Activated gamma-delta T cell (primary cell): ENCODE data around the gene BCORL1.

Experiments used
- DNase-seq: peaks from one replicate; lab custom pipeline; 2025; lab: John Stamatoyannopoulos, UW

BCORL1 gene

DNA sequence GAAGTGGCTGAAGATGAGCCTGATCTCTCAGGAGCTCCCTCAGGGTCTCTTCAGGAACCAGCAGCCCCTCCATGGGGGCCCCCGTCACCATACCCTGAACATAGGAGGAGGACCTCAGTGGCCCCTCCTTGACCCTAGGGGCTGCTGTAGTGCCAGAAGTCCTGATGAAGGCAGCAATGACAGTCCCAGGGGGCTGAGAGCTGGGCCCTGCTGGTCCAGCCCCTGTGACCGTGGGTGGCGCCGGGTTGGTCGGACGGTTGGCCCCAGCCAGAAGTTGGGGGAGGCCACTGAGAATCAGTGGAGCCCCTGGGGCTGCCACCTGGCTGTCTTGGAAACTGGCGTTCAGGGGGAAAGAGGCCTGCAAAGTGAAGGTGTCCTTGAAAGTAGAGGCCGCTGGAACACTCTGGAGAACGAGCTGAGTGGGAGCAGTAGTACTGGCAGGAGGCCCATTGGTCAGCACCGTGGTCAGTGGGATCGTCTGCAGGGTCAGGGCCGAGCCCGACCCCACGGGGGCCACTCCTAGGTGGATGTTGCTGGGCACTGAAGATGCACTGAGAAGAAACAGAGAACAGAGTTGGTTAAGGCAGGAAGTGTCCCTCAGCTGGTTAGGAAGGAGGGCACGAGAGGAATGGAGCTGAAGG lies 84.7 kb downstream of the BCORL1 start:
- no peak for DNase-seq

DNA sequence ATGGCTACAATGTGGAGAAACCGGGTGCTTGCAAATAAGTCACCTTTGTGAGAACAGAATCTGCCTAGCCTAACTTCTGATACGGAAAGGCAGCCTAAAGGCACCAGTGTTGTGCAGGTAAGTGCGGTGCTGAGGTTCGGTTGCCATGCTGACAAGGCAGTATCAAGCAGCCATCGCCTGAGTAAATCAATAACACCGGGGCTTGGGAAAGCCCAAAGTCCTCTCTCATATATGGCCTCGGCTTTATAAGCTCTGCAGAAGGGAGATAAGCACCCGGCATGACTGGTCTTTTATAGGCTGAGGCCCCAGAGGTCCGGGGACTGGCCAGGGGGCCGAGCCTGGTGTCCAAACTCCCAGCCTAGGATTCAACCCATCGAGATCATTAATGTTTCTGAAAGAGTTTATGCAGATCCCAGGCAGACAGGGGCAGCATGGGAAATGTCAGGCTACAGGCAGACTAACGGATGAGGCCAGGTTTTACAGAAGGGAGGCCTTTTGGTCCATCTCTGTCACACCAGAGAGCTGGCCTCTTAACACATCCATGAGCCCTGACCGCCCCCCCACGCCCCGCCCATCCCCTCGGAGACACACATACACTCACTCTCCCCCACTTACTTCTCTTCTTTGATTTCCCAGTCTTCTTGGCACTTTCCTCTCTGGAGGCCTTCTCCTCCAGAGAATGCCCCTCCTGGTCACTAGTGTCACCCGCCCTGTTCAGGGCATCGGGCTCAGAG lies 89.3 kb downstream of the BCORL1 start:
- no peak for DNase-seq

GRCh38 chrX:130072345-130072740 lies 89.9 kb downstream of the BCORL1 start:
- DNase-seq: no peak

DNA sequence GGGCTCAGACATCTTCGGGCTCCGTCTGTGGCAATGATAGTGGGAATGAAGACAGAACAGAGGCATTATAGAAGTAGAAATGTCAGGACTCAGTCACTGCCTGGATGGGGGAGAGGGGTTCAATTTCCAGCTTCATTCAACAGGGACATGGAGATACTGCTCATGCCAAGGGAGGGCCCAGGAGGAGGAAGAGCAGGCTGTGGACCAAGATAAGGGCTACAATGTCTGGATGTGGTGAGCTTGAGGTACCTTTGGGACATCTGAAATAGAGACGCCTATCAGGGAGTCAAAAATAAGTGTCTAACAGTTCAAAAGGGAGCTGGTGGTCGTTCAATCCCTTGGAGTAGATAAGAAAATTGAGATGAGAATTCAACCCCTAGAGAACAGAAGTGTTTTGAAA lies 93.3 kb downstream of the BCORL1 start:
- DNase-seq: no peak

GRCh38 chrX:130079824-130080406 lies 97.5 kb downstream of the BCORL1 start:
- no peak for DNase-seq

- DNase-seq: no peak
These were observed 98.4 kb downstream of the BCORL1 start for GRCh38 chrX:130080791-130081367.

GRCh38 chrX:130081421-130082045 lies 99.1 kb downstream of the BCORL1 start:
- DNase-seq: no peak

DNA sequence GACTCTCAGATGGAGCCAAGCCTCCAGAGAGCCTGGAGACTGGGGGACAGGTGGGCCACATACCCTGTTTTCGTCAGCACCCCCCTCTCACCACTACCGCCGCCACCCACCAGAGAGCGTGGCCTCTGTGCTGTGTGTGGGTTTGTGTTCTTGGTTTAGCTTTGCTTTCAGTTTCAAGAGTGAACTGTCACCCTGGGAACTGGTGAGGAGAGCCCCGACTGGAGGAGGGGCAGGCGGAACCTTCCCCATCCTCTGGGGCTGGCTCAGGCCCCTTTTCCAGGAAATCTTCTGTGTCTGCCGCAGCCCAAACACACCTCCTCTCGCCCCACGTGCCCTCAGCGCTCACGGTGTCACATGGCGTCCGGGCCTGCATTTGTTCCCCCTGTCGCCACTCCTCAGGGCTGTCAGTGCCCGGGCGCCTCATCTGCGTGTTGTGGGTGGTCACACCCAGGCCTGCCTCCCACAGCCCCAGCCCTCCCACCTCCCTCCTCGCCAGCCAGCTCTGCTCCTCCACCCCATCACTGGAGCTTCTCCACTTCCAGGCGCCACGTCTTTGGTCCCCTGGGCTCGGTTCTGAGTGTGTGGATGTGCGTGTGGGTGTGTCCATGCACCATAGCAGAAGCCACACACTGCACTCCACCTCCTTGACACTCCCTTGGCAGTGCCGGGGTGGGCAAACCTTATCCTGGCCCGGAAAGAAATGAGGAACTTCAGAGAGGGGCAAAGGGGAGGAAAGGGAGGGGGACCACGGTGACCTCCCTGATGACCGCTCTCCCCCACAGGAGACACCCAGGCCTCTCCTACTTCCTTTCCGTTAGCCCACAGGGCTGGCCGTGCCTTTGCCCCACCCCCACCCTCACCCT lies 100.0 kb downstream of the BCORL1 start:
- peak; percentile 54 for DNase-seq

- DNase-seq: no peak
These were observed 100.7 kb downstream of the BCORL1 start for GRCh38 chrX:130083107-130083490.

GRCh38 chrX:130083656-130084382 lies 101.4 kb downstream of the BCORL1 start:
- DNase-seq: no peak

GRCh38 chrX:130084631-130085237 lies 102.3 kb downstream of the BCORL1 start:
- no peak for DNase-seq

GRCh38 chrX:130085551-130086446 lies 103.4 kb downstream of the BCORL1 start:
- no peak for DNase-seq

- peak; percentile 23 for DNase-seq
These were observed 104.2 kb downstream of the BCORL1 start for GRCh38 chrX:130086447-130087206.

DNA sequence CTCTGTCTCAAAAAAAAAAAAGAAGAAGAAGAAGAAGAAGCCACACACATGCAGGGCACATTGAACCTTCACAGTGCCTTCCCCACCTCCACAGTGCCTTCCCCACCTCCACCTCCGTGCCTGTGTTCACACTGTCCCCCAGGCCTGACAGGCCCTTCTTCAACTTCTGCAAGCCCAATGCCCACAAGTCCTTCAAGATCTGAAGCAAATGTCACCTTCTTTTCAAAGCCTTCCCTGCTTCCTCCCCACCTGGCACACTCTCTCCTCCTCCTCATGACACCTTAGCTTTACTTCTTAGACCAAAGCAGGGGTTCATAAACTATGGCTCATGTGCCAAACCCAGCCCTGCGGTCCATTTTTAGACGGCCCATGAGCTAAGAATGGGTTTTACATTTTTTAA lies 107.9 kb downstream of the BCORL1 start:
- no peak for DNase-seq

DNA sequence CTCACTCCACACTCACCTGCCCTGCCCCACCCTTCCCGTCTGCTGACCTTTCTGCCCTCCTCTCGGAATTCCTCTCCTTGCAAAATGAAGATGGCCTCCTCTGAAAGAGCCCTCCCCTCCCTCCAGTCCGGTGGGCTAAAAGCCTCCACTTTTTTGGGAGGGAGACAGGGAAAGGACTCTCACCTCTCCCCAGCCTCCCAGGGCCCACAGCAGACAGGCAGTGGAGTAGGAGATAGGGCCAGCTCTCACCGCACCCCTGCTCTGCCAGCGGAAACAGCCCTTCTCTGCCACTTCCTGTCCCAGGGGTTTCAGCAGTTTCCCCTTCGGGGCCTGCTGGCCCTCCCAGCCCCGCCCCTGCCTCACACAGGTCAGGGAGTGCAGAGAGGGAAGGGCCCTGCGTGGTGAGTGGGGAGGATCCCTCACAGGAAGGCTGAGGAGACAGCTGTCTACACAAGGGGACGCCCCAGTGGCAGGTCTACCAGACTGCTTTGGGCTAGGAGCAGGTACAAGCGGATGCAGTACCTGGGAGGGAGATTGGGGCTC lies 109.6 kb downstream of the BCORL1 start:
- DNase-seq: peak; percentile 67

DNA sequence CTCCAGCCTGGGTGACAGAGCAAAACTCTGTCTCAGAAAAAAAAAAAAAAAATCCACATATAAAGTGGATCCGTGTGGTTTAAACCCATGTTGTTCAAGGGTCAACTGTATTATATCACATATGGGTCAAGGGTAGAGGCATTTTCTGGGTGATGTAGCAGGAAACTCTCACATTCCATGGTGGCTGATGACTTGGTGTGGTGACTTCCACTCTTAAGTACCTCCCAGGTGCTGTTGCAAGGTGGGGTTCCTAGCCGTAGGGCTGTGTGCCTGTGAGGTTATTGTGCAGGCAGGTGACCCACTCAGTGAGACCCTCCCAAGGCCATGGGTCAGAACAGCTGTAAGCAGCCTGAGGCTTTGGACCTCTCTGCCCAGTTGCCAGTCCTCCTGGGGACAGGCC lies 110.8 kb downstream of the BCORL1 start:
- no peak for DNase-seq

DNA sequence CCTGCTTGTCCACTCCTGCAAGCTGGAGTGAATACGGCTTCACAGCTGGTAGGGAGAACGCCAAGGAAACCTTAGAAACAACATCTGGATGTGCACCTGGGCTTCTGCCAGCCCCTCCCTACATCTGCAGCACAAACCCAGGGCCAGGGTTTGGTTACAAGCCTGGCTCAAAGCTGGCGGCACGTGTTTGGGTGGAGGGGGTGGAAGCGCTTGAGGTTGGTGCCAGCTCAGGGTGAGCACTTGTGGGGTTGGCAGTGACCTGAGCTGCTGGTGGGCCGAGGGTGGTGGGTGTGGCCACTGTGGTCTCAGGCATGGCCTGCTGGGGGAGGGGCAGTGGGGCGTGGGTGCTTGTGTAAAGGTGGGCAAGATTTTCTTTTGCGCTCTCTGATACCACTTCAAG lies 112.3 kb downstream of the BCORL1 start:
- no peak for DNase-seq
